ENCODE data around the gene THOP1.

DNA sequence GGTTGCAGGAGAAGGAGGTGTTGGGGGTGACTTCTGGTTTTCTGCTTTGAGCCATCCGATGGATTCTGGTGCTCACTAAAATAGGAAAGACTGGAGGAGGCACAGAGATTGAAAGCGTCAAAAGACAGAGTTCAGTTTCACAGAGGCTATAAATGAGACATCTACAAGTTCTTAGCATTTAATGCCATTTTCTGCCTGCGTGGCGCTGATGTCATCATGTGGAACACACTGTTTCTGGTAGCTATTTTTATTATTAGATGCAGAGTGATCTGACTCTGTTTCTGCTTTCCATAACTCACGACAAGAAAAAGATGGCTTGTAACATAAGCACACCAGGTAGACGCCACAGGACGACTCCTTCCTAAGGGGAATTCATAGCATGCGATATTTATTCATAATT lies 42.2 kb upstream of the THOP1 start:
- TF ChIP-seq, protein P1, sequence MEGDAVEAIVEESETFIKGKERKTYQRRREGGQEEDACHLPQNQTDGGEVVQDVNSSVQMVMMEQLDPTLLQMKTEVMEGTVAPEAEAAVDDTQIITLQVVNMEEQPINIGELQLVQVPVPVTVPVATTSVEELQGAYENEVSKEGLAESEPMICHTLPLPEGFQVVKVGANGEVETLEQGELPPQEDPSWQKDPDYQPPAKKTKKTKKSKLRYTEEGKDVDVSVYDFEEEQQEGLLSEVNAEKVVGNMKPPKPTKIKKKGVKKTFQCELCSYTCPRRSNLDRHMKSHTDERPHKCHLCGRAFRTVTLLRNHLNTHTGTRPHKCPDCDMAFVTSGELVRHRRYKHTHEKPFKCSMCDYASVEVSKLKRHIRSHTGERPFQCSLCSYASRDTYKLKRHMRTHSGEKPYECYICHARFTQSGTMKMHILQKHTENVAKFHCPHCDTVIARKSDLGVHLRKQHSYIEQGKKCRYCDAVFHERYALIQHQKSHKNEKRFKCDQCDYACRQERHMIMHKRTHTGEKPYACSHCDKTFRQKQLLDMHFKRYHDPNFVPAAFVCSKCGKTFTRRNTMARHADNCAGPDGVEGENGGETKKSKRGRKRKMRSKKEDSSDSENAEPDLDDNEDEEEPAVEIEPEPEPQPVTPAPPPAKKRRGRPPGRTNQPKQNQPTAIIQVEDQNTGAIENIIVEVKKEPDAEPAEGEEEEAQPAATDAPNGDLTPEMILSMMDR (IDR thresholded peaks at IDR 0.05) = no peak
- no peak for TF ChIP-seq POLR2A (IDR thresholded peaks at IDR 0.05)
